H1 (cell line): ENCODE results near the gene FCRL2. TPM values are rescaled to one million over a fixed set of nuclear protein-coding genes. Genes with fewer than 3 reads are reported as not detected.

Experiments
- CTCF ChIA-PET: fragments of 300-600 bp; sonication (Branson Sonifier 250); formaldehyde crosslinking; loops from one replicate; lab custom pipeline; 2021; ENCODE audit not compliant: partially characterized antibody; lab: Charles Lee
- POLR2A ChIA-PET: fragments of 300-600 bp; sonication (Branson Sonifier 250); formaldehyde crosslinking; loops from one replicate; lab custom pipeline; 2021; ENCODE audit warnings: inconsistent platforms; ENCODE audit not compliant: partially characterized antibody; lab: Charles Lee
- DNase-seq, 2 experiments: peaks; one replicate each; pipeline versions ENCODE4 v3.0.0 to v3.0.0-alpha.2; 2010 to 2022; ENCODE audit warnings: low spot score in 2 of 2, low read depth in 1 of 2, mixed read lengths in 1 of 2
- FAIRE-seq: peaks from 2 replicates; lab custom pipeline; 2011; peaks lifted over from hg19 to GRCh38; lab: Jason Lieb, UNC
- H2AFZ ChIP-seq: 2 replicates; pipeline ENCODE4 v1.8.1; 2012; ENCODE audit warnings: low read length, inconsistent platforms
- H2AK5ac ChIP-seq: 2 replicates; pipeline ENCODE4 v1.6.1; 2013; ENCODE audit warnings: low read depth, low read length
- H2BK120ac ChIP-seq: replicated peaks from 2 replicates; pipeline ENCODE3; 2013; ENCODE audit warnings: low read depth, low read length, inconsistent platforms
- H2BK12ac ChIP-seq: 2 replicates; pipeline ENCODE4 v1.6.1; 2013; ENCODE audit warnings: low read depth, low read length
- H2BK15ac ChIP-seq: 2 replicates; pipeline ENCODE4 v1.6.1; 2013; ENCODE audit warnings: low read length
- H2BK20ac ChIP-seq: 2 replicates; pipeline ENCODE4 v1.6.1; 2013; ENCODE audit warnings: low read length
- H2BK5ac ChIP-seq: 2 replicates; pipeline ENCODE4 v1.6.1; 2013; ENCODE audit warnings: low read depth, low read length
- H3K14ac ChIP-seq: 2 replicates; pipeline ENCODE4 v1.6.1; 2013; ENCODE audit warnings: inconsistent platforms; ENCODE audit not compliant: insufficient read length
- H3K18ac ChIP-seq: 2 replicates; pipeline ENCODE4 v1.6.1; 2013; ENCODE audit warnings: low read length; ENCODE audit errors: extremely low read depth
- H3K23ac ChIP-seq: 2 replicates; pipeline ENCODE4 v1.6.1; 2013; ENCODE audit warnings: inconsistent platforms; ENCODE audit not compliant: insufficient read length
- H3K23me2 ChIP-seq: 2 replicates; pipeline ENCODE4 v1.6.1; 2013; ENCODE audit warnings: low read depth, low read length
- H3K27ac ChIP-seq: 2 replicates; pipeline ENCODE4 v1.6.1; 2011; ENCODE audit warnings: low read depth, low read length, inconsistent platforms
- H3K27me3 ChIP-seq, 4 experiments: replicated peaks in 1 of 4; 1 replicate in 1 of 4; 2 replicates in 3 of 4; pipeline versions ENCODE4 v1.6.1 to v1.8.1; 2011 to 2013; ENCODE audit warnings: low read length in 3 of 4, mild to moderate bottlenecking in 3 of 4, inconsistent platforms in 2 of 4, mixed read lengths in 2 of 4, moderate library complexity in 1 of 4; ENCODE audit not compliant: control insufficient read depth in 3 of 4, insufficient read depth in 3 of 4; ENCODE audit errors: extremely low read depth in 1 of 4
- H3K36me3 ChIP-seq, 4 experiments: 2 replicates each; pipeline versions ENCODE4 v1.6.1 to v1.8.1; 2011 to 2013; ENCODE audit warnings: mild to moderate bottlenecking in 4 of 4, low read length in 3 of 4, moderate library complexity in 2 of 4, control low read depth in 1 of 4, inconsistent platforms in 1 of 4; ENCODE audit not compliant: insufficient read depth in 4 of 4, control insufficient read depth in 2 of 4
- H3K4ac ChIP-seq: replicated peaks from 2 replicates; pipeline ENCODE3; 2013; ENCODE audit warnings: low read length, low read depth, mixed read lengths, inconsistent platforms; ENCODE audit not compliant: insufficient read length
- H3K4me1 ChIP-seq, 4 experiments: replicated peaks in 1 of 4; 1 replicate in 1 of 4; 2 replicates in 3 of 4; pipeline versions ENCODE4 v1.6.1 to v1.8.1; 2011 to 2013; ENCODE audit warnings: low read length in 3 of 4, inconsistent platforms in 2 of 4, mixed read lengths in 1 of 4; ENCODE audit not compliant: insufficient read depth in 4 of 4, control insufficient read depth in 3 of 4
- H3K4me2 ChIP-seq, 2 experiments: 2 replicates each; pipeline versions ENCODE4 v1.6.1 to v1.8.1; 2011 to 2013; ENCODE audit warnings: low read depth in 2 of 2, low read length in 2 of 2, control low read depth in 1 of 2, inconsistent platforms in 1 of 2, mild to moderate bottlenecking in 1 of 2; ENCODE audit not compliant: insufficient read depth in 1 of 2
- H3K4me3 ChIP-seq, 4 experiments: fragments of 200-600, 300-600 bp in 1 of 4; sonication (generic), shearing (Covaris generic), sonication (Bioruptor Twin) in 1 of 4; 2 replicates each; pipeline versions ENCODE4 v1.5.1 to v1.8.1; 2011 to 2016; ENCODE audit warnings: low read length in 4 of 4, low read depth in 3 of 4, control low read depth in 2 of 4, inconsistent platforms in 2 of 4, mild to moderate bottlenecking in 2 of 4, mixed read lengths in 1 of 4, moderate library complexity in 1 of 4; ENCODE audit not compliant: insufficient read depth in 2 of 4; ENCODE audit errors: extremely low read depth in 1 of 4
- H3K56ac ChIP-seq: replicated peaks from 2 replicates; pipeline ENCODE3; 2013; ENCODE audit warnings: low read depth, mild to moderate bottlenecking, mixed read lengths, low read length, inconsistent platforms; ENCODE audit not compliant: insufficient read length
- H3K79me1 ChIP-seq: 2 replicates; pipeline ENCODE4 v1.6.1; 2013; ENCODE audit warnings: low read depth, low read length, control low read depth
- H3K79me2 ChIP-seq, 2 experiments: 2 replicates each; pipeline versions ENCODE4 v1.6.1 to v1.8.1; 2012 to 2013; ENCODE audit warnings: low read length in 2 of 2, mild to moderate bottlenecking in 2 of 2, inconsistent platforms in 1 of 2; ENCODE audit not compliant: insufficient read depth in 2 of 2, control insufficient read depth in 1 of 2
- H3K9ac ChIP-seq, 4 experiments: replicated peaks in 1 of 4; 1 replicate in 1 of 4; 2 replicates in 3 of 4; pipeline versions ENCODE4 v1.6.1 to v1.8.1; 2011 to 2013; ENCODE audit warnings: low read depth in 3 of 4, low read length in 3 of 4, control low read depth in 2 of 4, mild to moderate bottlenecking in 2 of 4, moderate library complexity in 2 of 4, inconsistent platforms in 1 of 4; ENCODE audit errors: extremely low read depth in 1 of 4
- H3K9me3 ChIP-seq, 2 experiments: 2 replicates each; pipeline versions ENCODE4 v1.6.1 to v1.8.1; 2012 to 2013; ENCODE audit warnings: mild to moderate bottlenecking in 2 of 2, moderate library complexity in 2 of 2, control low read depth in 1 of 2, inconsistent platforms in 1 of 2, low read depth in 1 of 2, low read length in 1 of 2, mixed read lengths in 1 of 2; ENCODE audit not compliant: insufficient read depth in 2 of 2
- H4K20me1 ChIP-seq, 2 experiments: replicated peaks in 1 of 2; 2 replicates each; pipeline versions ENCODE3 to v1.8.1; 2011 to 2013; ENCODE audit warnings: inconsistent platforms in 2 of 2, low read length in 2 of 2, mild to moderate bottlenecking in 1 of 2; ENCODE audit not compliant: insufficient read depth in 2 of 2, control insufficient read depth in 1 of 2
- H4K5ac ChIP-seq: 2 replicates; pipeline ENCODE4 v1.6.1; 2013; ENCODE audit warnings: low read length, low read depth, mixed read lengths, inconsistent platforms; ENCODE audit not compliant: insufficient read length
- H4K8ac ChIP-seq: 2 replicates; pipeline ENCODE4 v1.8.0; 2013; ENCODE audit warnings: mild to moderate bottlenecking, moderate library complexity, low read length, inconsistent platforms; ENCODE audit not compliant: insufficient read depth; ENCODE audit errors: extremely low read depth
- H4K91ac ChIP-seq: replicated peaks from 2 replicates; pipeline ENCODE3; 2013; ENCODE audit warnings: low read length, mixed read lengths, inconsistent platforms; ENCODE audit not compliant: insufficient read length
- CTCF ChIP-seq, 3 experiments: IDR thresholded peaks; 1 replicate in 2 of 3; 2 replicates in 1 of 3; pipeline versions ENCODE4 v1.5.1 to v1.6.1; 2011; ENCODE audit warnings: low read length in 3 of 3, mild to moderate bottlenecking in 3 of 3, inconsistent platforms in 2 of 3, low read depth in 1 of 3, moderate library complexity in 1 of 3; ENCODE audit not compliant: insufficient read depth in 1 of 3; ENCODE audit errors: control extremely low read depth in 1 of 3
- JUND ChIP-seq: IDR thresholded peaks from 2 replicates; pipeline ENCODE4 v1.6.1; 2011; ENCODE audit warnings: mild to moderate bottlenecking, improper control_type of control experiment, low read length
- RAD21 ChIP-seq, 2 experiments: IDR thresholded peaks in 1 of 2; conservative IDR thresholded peaks in 1 of 2; 2 replicates each; pipeline ENCODE4 v1.6.1; 2011; ENCODE audit warnings: low read depth in 2 of 2, low read length in 2 of 2, improper control_type of control experiment in 1 of 2, inconsistent platforms in 1 of 2, mild to moderate bottlenecking in 1 of 2, moderate library complexity in 1 of 2
- WGBS, 2 experiments: shearing (Covaris generic) in 1 of 2; methylation state at CpG; one replicate each; pipeline versions ENCODE4 v1.1.6 to v1.1.7; 2013 to 2015; ENCODE audit warnings: low lambda C conversion rate in 2 of 2, mixed read lengths in 2 of 2, inconsistent platforms in 1 of 2, low coverage in 1 of 2, missing lambda C conversion rate in 1 of 2; ENCODE audit not compliant: insufficient replicate concordance in 2 of 2, insufficient coverage in 1 of 2, insufficient read length in 1 of 2; ENCODE audit errors: extremely low coverage in 1 of 2, missing lambda C conversion rate in 1 of 2; 5-methylcytosine and 5-hydroxymethylcytosine counted together
- polyA plus RNA-seq, 7 experiments: library from polyadenylated mRNA; depleted of rRNA in 3 of 7; stranded (reverse) in 5 of 7; unstranded in 2 of 7; fragments of >200 nt in 5 of 7; fragments of 200-250 nt in 2 of 7; gene quantifications; 1 replicate in 5 of 7; 2 replicates in 1 of 7; 4 replicates in 1 of 7; pipeline versions ENCODE4 v1.2.1 to v1.2.3, GENCODE V29; 2011 to 2013; ENCODE audit warnings: missing spikeins in 2 of 7, mixed read lengths in 2 of 7
- total RNA-seq: library from RNA; stranded (reverse); fragmentation: NEBNext Ultra II Directional; extraction: Animal tissue kit (Norgen Biotek cat#: 25700); gene quantifications from 2 replicates; pipeline ENCODE4 v1.2.1, GENCODE V29; 2021

FCRL2 gene
- total and polyA plus RNA-seq, 2 of the 8 experiments (the other 6 are each of a cell fraction or from before 2014, with no cell fraction given), result not detected

- H3K23me2 ChIP-seq, result no peaks in the 10 kb centered on the region
- H2BK20ac ChIP-seq, result no peak overlapping the region
- H4K91ac ChIP-seq, result no peak overlapping the region
- no peak overlapping the region for H2BK120ac ChIP-seq
- no peak overlapping the region for H3K23ac ChIP-seq
- no peak overlapping the region for H3K14ac ChIP-seq
- no peaks in the 10 kb centered on the region for H3K79me1 ChIP-seq
- H4K5ac ChIP-seq, result no peak overlapping the region
- no peak overlapping the region for H2AK5ac ChIP-seq
- no peaks in the 10 kb centered on the region for H3K9me3 ChIP-seq
- FAIRE-seq (peak; percentile 78), DNase-seq (peak in 1 of 2 experiments; percentile 29)
- POLR2A ChIA-PET, result no interaction called here
- WGBS, 2 experiments, result 67% methylated on average over 1 of the region's 1 CpG; no CpG with 5 or more reads in 1 of the 2 experiments
- no peak overlapping the region for H2BK15ac ChIP-seq
- no peaks in the 10 kb centered on the region for H4K20me1 ChIP-seq
- no peak overlapping the region for H3K4ac ChIP-seq
- H2BK12ac ChIP-seq, result no peak overlapping the region; the same call in 1 of the 2 replicates
- H3K27me3 ChIP-seq, result no peaks in the 10 kb centered on the region; a peak in 1 of 7 replicates
- no peak overlapping the region for H2BK5ac ChIP-seq
- no peak overlapping the region for H3K9ac ChIP-seq
- H2AFZ ChIP-seq, result peak overlapping the region; percentile 96
- H3K36me3 ChIP-seq, result no peaks in the 10 kb centered on the region
- no peak overlapping the region for H3K4me3 ChIP-seq
- TF ChIP-seq CTCF (IDR thresholded peaks at IDR 0.05; ENCODE audit: control extremely low read depth in 1 of 3, insufficient read depth in 1 of 3, low read depth in 1 of 3, low read length in 3 of 3), result peak; percentile 70 to 83 (median 79)
- no peak for TF ChIP-seq JUND
- peak; percentile 85 to 89 for TF ChIP-seq RAD21 (IDR thresholded peaks at IDR 0.05 in 1 of 2, conservative IDR thresholded peaks at IDR 0.05 in 1 of 2; ENCODE audit: low read depth in 2 of 2, low read length in 2 of 2)
- TF ChIP-seq, all 59 proteins: peak for 2
- H3K4me1 ChIP-seq, result no peaks in the 10 kb centered on the region
- H4K8ac ChIP-seq, result no peak overlapping the region
- CTCF ChIA-PET, result interaction anchor here (0.7 to 4.7 kb wide), 15 partner anchors 9 to 410 kb away, joined by 3 to 21 read pairs (median 4); no protein-coding TSS in a partner anchor
- no peak overlapping the region for H3K18ac ChIP-seq
- H3K56ac ChIP-seq, result no peak overlapping the region
- no peaks in the 10 kb centered on the region for H3K79me2 ChIP-seq
- H3K27ac ChIP-seq, result no peak overlapping the region
- no peak overlapping the region for H3K4me2 ChIP-seq
Measured at GRCh38 chr1:157773493-157774350, 3.2 kb downstream of the FCRL2 start.
